HG02610 (cell line): ENCODE results near the gene PRR23C.

ENCODE experiments used
- ATAC-seq: cut with Tn5 transposase; IDR thresholded peaks from one replicate; pipeline ENCODE4 v1.9.1; 2021; ENCODE audit warnings: mild to moderate bottlenecking, moderate library complexity; ENCODE audit not compliant: unreplicated experiment

PRR23C gene

GRCh38 chr3:139005356-139005993, 39.2 kb downstream of the PRR23C start:
- ATAC-seq: no peak

GRCh38 chr3:138995706-138996105, 49.0 kb downstream of the PRR23C start:
- ATAC-seq: no peak
